ENCODE measurements around the gene ECE1. TPM values are rescaled to one million over a fixed set of nuclear protein-coding genes. Genes with fewer than 3 reads are reported as not detected.

The ECE1 gene
- total and polyA plus RNA-seq, 9 of the 15 experiments (the other 6 are each of a cell fraction or from before 2014, with no cell fraction given) = 0.56 to 34.8 (median 11.0) TPM

GRCh38 chr1:21262293-21263051, 27.8 kb downstream of the ECE1 start (continued):
- peak; percentile 84; the same call in 1 of the 2 replicates for TF ChIP-seq ZNF584 (CRISPR knock-in tag; IDR thresholded peaks at IDR 0.05; ENCODE audit: low read depth)
- TF ChIP-seq ZNF217 (CRISPR knock-in tag; IDR thresholded peaks at IDR 0.05) = no peak
- TF ChIP-seq NR0B1 (IDR thresholded peaks at IDR 0.05; ENCODE audit: partially characterized antibody) = no peak
- TF ChIP-seq ZBTB11 (CRISPR knock-in tag; IDR thresholded peaks at IDR 0.05) = no peak
- no peak for TF ChIP-seq TRIM24 (IDR thresholded peaks at IDR 0.05)
- TF ChIP-seq FOXA3 (CRISPR knock-in tag; conservative IDR thresholded peaks at IDR 0.05 in 1 of 2, IDR thresholded peaks at IDR 0.05 in 1 of 2) = peak in 1 of 2 experiments; percentile 7; a peak in 1 of 4 replicates
- TF ChIP-seq RBM17 (IDR thresholded peaks at IDR 0.05; ENCODE audit: borderline replicate concordance, low read depth, low read length) = no peak
- TF ChIP-seq ZNF592 (IDR thresholded peaks at IDR 0.05) = peak; percentile 90
- no peak for TF ChIP-seq ZFP91 (CRISPR knock-in tag; IDR thresholded peaks at IDR 0.05)
- TF ChIP-seq ZNF384 (IDR thresholded peaks at IDR 0.05; ENCODE audit: low read depth, low read length) = no peak
- 0 out of 4 replicates have a peak, but pooled peaks of 1 of the 2 experiments have one; percentile 36 for TF ChIP-seq MNT (conservative IDR thresholded peaks at IDR 0.05)
- TF ChIP-seq RFX1 (IDR thresholded peaks at IDR 0.05) = peak; percentile 95
